Caco-2 (cell line): Measurements from ENCODE around the gene CST6. TPM values are rescaled to one million over a fixed set of nuclear protein-coding genes. Genes with fewer than 3 reads are reported as not detected.

ENCODE experiments used
- BruUV-seq: library from RNA; stranded (reverse); fragments of 400-500 nt; replicated peaks from 2 replicates; lab custom pipeline; 2021; lab: Mats Ljungman, UMichigan
- CTCF ChIA-PET: fragments of 300-600 bp; sonication (Branson Sonifier 250); formaldehyde crosslinking; loops from one replicate; lab custom pipeline; 2022; ENCODE audit warnings: antibody characterized with exemption; lab: Charles Lee
- POLR2A ChIA-PET: fragments of 300-600 bp; sonication (Branson Sonifier 250); formaldehyde crosslinking; loops from one replicate; lab custom pipeline; 2022; ENCODE audit warnings: antibody characterized with exemption; lab: Charles Lee
- DNase-seq, 2 experiments: peaks; one replicate each; pipeline versions ENCODE4 v3.0.0 to v3.0.0-alpha.2; 2020 to 2022
- H3K27me3 ChIP-seq: replicated peaks from 2 replicates; pipeline ENCODE4 v1.6.0; 2011; ENCODE audit warnings: low read length; ENCODE audit not compliant: control insufficient read depth, insufficient read depth
- H3K36me3 ChIP-seq: 2 replicates; pipeline ENCODE4 v1.5.1; 2011; ENCODE audit warnings: low read length; ENCODE audit not compliant: control insufficient read depth, insufficient read depth
- H3K4me1 ChIP-seq: fragments of 250-450 bp; sonication (Bioruptor Pico); 2 replicates; pipeline ENCODE4 v1.5.1; 2020; ENCODE audit warnings: mild to moderate bottlenecking
- H3K4me3 ChIP-seq: 2 replicates; pipeline ENCODE4 v1.5.1; 2011; ENCODE audit warnings: low read depth, mild to moderate bottlenecking, control low read depth, low read length
- H3K9me3 ChIP-seq: fragments of 250-450 bp; sonication (Bioruptor Pico); 2 replicates; pipeline ENCODE4 v1.5.1; 2020; ENCODE audit warnings: mild to moderate bottlenecking, moderate library complexity
- H3K27ac Mint-ChIP-seq: one replicate; pipeline ENCODE4 v1.8.0; 2022; ENCODE audit warnings: mixed read lengths; ENCODE audit not compliant: unreplicated experiment
- H3K27me3 Mint-ChIP-seq: one replicate; pipeline ENCODE4 v1.8.0; 2022; ENCODE audit warnings: mixed read lengths; ENCODE audit not compliant: insufficient read depth, unreplicated experiment
- H3K36me3 Mint-ChIP-seq: one replicate; pipeline ENCODE4 v1.8.0; 2022; ENCODE audit warnings: mild to moderate bottlenecking, mixed read lengths; ENCODE audit not compliant: insufficient read depth, unreplicated experiment
- H3K4me1 Mint-ChIP-seq: one replicate; pipeline ENCODE4 v1.8.0; 2022; ENCODE audit warnings: low read depth, mixed read lengths; ENCODE audit not compliant: unreplicated experiment
- H3K4me3 Mint-ChIP-seq: one replicate; pipeline ENCODE4 v1.8.0; 2022; ENCODE audit warnings: mild to moderate bottlenecking, moderate library complexity, mixed read lengths; ENCODE audit not compliant: unreplicated experiment
- H3K9me3 Mint-ChIP-seq: one replicate; pipeline ENCODE4 v1.8.0; 2022; ENCODE audit warnings: mixed read lengths; ENCODE audit not compliant: unreplicated experiment
- intact Hi-C: fragments of 100-400 bp; cut with micrococcal nuclease; formaldehyde crosslinking; loops from one replicate; pipeline ENCODE4 v1.10.0; 2022; ENCODE audit not compliant: unreplicated experiment
- total RNA-seq: library from RNA; stranded (reverse); gene quantifications from 2 replicates; pipeline ENCODE4 v1.2.3, GENCODE V29; 2022
- TF ChIP-seq, protein P1 (sequence below), 2 experiments: fragments of 200-600 bp in 1 of 2; IDR thresholded peaks; 1 replicate in 1 of 2; 2 replicates in 1 of 2; pipeline versions ENCODE4 v1.5.1 to v1.8.0; 2011 to 2022; ENCODE audit warnings: antibody characterized with exemption in 1 of 2, control low read depth in 1 of 2, inconsistent platforms in 1 of 2, low read depth in 1 of 2, low read length in 1 of 2, mild to moderate bottlenecking in 1 of 2, moderate library complexity in 1 of 2; ENCODE audit not compliant: insufficient read depth in 1 of 2, severe bottlenecking in 1 of 2, unreplicated experiment in 1 of 2

Gene CST6
- total RNA-seq, 1 experiment from 2014 or later = not detected

DNA sequence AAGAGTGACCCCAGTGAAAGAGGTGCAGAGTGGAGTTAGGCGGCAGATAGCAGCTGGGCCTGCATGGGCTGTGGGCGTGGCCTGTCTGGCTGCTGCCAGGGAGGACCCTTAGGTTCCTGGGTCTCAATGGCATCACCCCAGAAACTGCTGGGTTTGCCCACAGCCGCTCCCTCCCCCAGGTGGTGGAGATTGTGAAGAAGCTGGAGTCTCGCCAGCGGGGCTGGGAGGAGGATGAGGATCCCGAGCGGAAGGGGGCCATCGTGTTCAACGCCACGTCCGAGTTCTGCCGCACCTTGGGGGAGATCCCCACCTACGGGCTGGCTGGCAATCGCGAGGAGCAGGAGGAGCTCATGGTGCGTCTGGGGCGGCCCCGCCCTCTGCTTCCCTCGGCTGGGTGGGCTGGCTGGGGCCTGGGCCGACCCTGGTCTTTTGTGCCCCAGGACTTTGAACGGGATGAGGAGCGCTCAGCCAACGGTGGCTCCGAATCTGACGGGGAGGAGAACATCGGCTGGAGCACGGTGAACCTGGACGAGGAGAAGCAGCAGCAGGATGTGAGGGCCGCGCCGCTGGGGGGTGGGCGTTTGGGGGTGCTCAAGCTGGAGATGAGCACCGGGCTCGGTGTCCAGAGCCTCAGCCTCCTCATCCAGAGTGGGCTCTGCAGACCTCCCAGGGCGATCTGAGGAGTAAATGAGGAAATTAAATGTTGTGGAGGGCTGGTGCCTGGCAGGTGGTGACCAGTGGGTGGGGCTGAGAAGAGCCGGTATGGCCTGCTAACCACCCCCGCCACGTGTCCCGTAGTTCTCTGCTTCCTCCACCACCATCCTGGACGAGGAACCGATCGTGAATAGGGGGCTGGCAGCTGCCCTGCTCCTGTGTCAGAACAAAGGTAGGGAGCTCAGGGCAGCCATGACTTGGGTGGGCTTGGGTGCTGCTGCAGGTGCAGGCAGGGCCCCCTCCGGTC is 35.3 kb upstream of the CST6 start:
- intact Hi-C loops = no loop called here
- no peak for DNase-seq
- Mint-ChIP-seq H3K27me3 (no peaks in the 10 kb centered on the region), H3K36me3 (peaks cover 76% of the 10 kb centered on the region), H3K4me1 (no peaks in the 10 kb centered on the region), H3K4me3 (no peak overlapping the region), H3K27ac (peak overlapping the region; percentile 43), H3K9me3 (no peaks in the 10 kb centered on the region)
- H3K4me1 ChIP-seq = no peaks in the 10 kb centered on the region
- TF ChIP-seq, protein P1, sequence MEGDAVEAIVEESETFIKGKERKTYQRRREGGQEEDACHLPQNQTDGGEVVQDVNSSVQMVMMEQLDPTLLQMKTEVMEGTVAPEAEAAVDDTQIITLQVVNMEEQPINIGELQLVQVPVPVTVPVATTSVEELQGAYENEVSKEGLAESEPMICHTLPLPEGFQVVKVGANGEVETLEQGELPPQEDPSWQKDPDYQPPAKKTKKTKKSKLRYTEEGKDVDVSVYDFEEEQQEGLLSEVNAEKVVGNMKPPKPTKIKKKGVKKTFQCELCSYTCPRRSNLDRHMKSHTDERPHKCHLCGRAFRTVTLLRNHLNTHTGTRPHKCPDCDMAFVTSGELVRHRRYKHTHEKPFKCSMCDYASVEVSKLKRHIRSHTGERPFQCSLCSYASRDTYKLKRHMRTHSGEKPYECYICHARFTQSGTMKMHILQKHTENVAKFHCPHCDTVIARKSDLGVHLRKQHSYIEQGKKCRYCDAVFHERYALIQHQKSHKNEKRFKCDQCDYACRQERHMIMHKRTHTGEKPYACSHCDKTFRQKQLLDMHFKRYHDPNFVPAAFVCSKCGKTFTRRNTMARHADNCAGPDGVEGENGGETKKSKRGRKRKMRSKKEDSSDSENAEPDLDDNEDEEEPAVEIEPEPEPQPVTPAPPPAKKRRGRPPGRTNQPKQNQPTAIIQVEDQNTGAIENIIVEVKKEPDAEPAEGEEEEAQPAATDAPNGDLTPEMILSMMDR (IDR thresholded peaks at IDR 0.05; ENCODE audit: insufficient read depth in 1 of 2, low read depth in 1 of 2, low read length in 1 of 2, severe bottlenecking in 1 of 2, unreplicated experiment in 1 of 2) = no peak
- no peaks in the 10 kb centered on the region for H3K36me3 ChIP-seq
- no peak overlapping the region for H3K4me3 ChIP-seq
- no peaks in the 10 kb centered on the region for H3K9me3 ChIP-seq
- no peaks in the 10 kb centered on the region for H3K27me3 ChIP-seq
- BruUV-seq = no TSS peak
- ChIA-PET CTCF (interaction anchor here (0.6 kb wide), 1 partner anchor 88 kb away, joined by 6 read pairs; the partner anchor contains the start of gene FIBP), POLR2A (no interaction called here)

DNA sequence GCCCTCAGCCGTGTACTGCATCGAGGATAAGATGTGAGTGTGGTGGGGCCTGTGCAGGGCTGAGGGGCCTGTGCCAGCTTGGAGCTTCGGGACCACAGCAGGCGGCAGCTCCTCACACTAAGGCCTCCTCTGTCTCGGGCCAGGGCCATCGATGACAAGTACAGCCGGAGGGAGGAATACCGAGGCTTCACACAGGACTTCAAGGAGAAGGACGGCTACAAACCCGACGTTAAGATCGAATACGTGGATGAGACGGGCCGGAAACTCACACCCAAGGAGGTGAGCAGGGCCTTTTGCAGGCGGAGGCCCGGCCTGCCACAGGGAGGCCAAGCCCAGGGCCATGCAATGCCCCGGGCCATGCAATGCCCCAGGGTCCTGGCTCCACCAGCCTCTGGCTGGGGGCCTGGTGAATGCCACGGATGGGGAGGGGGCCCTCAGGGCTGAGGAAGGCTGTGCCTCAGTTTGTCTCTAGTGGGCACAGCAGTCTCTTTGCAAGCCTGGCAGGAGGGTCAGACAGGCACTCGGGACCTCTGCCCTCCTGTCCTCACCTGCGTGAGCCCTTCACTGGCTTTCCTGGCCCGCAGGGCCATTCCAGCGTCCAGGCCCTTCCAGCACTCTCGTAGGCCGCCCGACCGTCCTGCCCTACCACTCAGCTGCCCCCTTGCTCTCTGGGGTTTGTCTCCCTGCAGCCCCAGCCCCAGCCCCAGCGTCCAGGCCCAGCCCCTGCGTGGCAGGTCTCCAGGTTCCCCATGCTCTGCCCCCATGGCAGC is 34.0 kb upstream of the CST6 start:
- H3K9me3 ChIP-seq = no peaks in the 10 kb centered on the region
- POLR2A ChIA-PET = no interaction called here
- no peak overlapping the region for H3K4me3 ChIP-seq
- Mint-ChIP-seq H3K27me3 (no peaks in the 10 kb centered on the region), H3K27ac (no peak overlapping the region), H3K4me3 (no peak overlapping the region), H3K36me3 (peaks cover 67% of the 10 kb centered on the region), H3K4me1 (no peaks in the 10 kb centered on the region), H3K9me3 (no peaks in the 10 kb centered on the region)
- no peaks in the 10 kb centered on the region for H3K36me3 ChIP-seq
- no peaks in the 10 kb centered on the region for H3K4me1 ChIP-seq
- H3K27me3 ChIP-seq = no peaks in the 10 kb centered on the region
- CTCF ChIA-PET = no interaction called here
- intact Hi-C loops = no loop called here
- DNase-seq = no peak
- no TSS peak for BruUV-seq
- TF ChIP-seq, protein P1 (IDR thresholded peaks at IDR 0.05; ENCODE audit: insufficient read depth in 1 of 2, low read depth in 1 of 2, low read length in 1 of 2, severe bottlenecking in 1 of 2, unreplicated experiment in 1 of 2) = no peak
